HG02588 (cell line): Measurements from ENCODE around the gene STRIP1.
"Not testable (repeated sequence)": the region's sequence is repeated elsewhere in the genome, so short reads cannot be mapped to it uniquely, and the experiment has no call there.

Source experiments
- ATAC-seq: cut with Tn5 transposase; IDR thresholded peaks from one replicate; pipeline ENCODE4 v1.9.1; 2021; ENCODE audit warnings: mild to moderate bottlenecking, moderate library complexity; ENCODE audit not compliant: unreplicated experiment

STRIP1 gene

DNA sequence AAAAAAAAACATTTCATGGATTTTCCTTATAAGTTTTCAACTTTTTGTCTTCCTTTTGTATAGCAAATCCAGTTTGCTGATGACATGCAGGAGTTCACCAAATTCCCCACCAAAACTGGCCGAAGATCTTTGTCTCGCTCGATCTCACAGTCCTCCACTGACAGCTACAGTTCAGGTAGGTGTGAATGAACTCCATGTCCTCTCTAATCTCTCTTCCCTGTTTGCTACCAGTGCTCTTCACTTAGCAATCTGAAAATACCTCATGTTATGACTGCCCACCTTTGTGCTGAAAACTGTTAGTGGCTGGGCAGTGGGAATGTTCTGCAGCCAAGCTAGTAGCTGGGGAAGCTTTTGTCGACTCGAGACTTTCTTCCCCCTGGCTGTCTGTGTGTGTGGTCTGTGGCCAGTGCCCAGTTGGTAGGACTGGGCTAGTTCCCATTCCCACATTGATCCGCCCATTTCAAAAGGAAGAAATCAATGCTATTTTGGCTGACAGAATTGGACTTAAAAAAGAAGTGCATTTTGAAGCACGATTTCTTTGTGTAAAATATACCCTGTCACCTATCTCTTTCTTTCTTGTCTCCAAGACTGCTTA lies 25.4 kb upstream of the STRIP1 start:
- no peak for ATAC-seq

DNA sequence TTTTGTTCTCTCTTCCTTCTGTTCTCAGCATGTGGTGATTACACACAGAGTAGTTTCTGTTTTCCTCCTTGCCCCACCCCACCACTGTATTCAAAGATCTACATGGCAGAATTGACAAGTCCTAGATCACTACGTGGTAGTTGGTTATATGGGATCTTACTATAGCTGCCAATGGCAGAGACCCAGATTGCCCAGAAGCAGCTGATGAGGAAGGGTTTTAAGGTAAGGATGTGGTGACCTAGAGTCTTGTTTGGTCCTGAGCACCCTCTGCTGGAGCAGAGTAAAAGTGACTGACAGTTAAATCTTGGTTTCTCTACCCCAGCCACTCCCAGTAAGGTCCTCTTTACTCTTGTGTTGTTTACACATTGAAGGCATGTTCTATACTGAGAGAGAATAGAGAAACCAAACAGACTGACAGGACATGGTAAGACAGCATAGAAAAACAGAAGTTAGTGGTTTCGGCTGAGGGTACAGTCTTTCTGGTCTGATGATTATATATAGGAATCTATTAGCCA lies 22.8 kb upstream of the STRIP1 start:
- peak; percentile 97 for ATAC-seq

DNA sequence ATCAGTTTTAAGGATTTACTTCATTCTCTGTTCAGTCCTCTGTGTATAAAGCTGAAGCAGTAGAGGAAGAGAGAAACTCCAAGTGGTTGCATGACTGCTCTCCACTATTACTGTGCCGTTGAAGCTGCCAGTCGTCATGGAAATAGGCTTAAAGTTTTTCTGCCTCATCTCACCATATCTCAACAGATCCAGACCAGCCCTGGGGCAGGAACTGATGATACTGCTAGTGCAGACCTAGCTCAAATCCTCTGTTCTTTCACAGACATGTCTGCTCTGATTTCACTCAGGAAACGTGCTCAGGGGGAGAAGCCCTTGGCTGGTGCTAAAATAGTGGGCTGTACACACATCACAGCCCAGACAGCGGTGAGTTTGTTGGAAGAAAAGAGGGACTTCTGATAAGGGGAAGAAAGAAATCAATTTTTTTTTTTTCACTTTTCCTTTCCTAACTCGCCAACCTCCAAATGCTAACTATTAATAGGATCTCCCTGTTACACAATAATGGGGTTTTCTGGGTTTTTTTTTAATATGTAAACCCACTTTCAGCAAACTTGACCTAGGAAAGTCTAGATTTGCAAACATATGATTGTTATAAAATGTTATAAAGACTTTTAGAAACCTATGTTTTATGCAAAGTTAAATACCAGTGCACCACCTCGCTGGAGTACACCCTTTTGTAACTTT lies 22.2 kb upstream of the STRIP1 start:
- ATAC-seq, result peak; percentile 49

DNA sequence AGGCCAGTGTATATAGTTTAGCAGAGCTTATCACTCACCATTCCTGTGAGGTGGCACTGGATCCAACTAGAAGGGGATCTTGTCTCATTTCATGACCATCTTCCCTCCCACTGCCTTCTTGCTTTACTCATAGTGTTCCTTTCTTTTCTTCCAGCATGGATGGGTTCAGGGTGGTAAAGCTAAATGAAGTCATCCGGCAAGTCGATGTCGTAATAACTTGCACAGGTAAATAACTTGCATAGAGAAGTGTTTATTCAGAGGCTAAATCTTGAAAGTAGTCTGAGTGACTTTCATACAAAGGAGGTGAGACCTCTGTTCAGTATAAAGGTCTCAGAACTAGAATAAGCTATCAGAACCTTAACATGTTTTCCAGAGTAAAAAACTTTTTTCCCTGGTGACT lies 16.6 kb upstream of the STRIP1 start:
- ATAC-seq, result no peak

DNA sequence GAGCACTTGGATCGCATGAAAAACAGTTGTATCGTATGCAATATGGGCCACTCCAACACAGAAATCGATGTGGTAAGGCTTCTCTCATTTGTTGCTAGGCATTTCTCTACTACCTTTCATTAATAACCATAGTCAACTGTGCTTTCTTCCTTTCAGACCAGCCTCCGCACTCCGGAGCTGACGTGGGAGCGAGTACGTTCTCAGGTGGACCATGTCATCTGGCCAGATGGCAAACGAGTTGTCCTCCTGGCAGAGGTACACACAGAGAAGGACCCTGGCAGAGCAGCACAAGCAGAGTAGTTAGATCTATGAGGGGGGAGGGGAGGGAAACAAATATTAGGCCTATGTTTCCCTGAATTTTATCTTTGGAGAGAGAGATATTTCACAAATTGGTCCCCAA lies 16.0 kb upstream of the STRIP1 start:
- ATAC-seq, result no peak

DNA sequence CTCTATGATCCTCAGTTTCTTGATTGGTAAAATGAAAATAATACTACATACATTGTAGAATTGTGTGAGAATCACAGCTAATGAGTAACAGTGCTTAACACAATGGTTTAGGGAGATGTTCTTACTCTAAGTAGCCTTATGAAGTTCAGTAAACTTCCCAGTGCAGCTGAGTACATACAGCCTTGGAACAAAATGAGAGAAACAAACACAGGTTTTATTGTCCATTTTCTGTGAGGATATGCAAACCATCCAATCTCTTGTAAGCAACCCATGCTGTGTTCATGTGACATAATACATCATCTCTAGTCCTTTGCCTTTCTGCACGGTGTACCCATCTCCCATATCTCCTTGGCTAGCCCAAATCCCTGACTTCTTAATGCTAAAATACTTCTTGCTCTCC lies 14.7 kb upstream of the STRIP1 start:
- no peak for ATAC-seq

DNA sequence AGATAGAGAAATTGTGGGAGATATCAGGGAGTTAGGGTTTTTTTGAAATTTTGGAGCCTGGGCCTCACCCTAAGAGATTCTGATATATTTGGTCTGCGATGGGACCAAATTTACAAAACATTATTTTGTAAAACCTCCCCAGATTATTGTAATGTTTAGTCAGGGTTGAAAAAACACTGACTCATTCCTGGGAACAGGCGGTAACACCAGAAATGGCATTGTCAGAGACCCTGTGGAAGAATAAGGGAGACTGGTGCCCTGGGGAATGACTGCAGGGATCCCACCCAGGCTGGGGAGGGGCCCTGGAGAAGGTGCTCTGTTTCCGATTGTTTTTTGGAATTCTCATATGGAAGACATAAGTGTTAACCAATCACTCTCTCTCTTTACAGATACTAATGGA lies 13.1 kb upstream of the STRIP1 start:
- ATAC-seq, result no peak

DNA sequence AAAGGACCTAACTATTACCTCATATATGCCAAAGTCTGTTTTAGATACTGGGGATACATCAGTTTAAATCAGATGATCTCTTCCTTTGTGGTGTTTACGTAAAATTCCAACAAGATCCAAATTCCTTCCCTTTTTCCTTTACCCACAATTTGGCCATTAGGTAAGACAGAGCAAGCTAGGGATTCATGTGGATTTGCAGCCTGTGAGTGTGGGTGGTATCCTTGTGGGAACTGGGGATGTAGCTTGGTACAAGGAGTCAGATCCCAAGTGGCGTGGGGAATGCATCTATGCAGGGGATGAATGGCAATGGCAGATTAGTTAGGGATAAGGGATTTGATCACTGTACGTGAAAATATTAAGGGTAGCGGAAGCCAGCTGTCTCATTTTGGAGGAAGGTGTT lies 9.8 kb upstream of the STRIP1 start:
- no peak for ATAC-seq

DNA sequence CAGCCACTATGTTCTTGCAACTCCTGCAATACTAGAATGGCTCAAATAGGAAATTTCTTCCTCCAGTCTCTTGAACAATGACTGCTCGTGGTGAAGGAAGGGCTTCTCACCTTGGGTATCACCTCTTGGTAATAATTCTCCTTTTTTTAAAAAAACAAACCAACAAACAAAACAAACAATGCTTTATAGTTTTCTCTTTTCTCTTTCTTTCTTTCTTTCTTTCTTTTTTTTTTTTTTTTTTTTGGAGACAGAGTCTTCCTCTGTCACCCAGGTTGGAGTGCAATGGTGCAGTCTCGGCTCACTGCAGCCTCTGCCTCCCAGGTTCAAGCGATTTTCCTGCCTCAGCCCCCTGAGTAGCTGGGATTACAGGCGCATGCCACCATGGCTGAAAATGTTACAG lies 3.7 kb upstream of the STRIP1 start:
- ATAC-seq, result not testable (repeated sequence)

DNA sequence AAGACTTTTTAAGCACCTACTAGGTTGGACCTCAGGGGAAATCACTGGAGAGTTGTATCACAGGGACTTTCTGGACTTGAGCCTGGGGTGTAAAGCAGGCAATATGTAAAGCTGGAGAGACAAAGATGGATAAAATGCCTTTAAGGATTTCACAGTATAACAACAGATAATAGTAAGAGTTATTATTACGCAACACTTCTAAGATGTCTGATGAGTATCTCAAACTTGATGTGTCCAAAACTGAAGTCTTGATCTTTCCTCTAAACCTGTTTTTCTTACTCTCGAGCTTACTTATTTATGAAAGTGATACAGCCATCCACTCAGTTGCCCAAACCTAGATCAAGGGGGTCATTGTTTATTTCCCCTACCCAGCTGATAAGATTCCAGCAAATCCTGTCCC lies 2.1 kb upstream of the STRIP1 start:
- no peak for ATAC-seq

DNA sequence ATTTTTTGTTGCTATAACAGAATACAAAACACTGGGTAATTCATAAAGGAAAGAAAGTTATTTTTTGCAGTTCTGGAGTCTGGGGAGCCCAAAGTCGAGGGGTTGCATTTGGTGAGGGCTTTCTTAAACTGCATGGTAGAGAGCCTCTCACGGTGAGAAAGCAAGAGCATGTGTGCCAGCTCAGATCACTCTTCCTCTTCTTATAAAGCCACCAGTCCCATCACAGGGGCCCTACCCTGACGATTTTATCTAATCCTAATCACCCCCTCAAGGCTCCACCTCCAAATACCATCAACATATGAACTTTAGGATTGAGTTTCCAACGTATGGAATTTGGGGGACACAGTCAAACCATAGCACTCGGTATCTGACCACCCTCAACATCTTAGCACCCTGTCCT lies 1.0 kb upstream of the STRIP1 start:
- no peak for ATAC-seq

DNA sequence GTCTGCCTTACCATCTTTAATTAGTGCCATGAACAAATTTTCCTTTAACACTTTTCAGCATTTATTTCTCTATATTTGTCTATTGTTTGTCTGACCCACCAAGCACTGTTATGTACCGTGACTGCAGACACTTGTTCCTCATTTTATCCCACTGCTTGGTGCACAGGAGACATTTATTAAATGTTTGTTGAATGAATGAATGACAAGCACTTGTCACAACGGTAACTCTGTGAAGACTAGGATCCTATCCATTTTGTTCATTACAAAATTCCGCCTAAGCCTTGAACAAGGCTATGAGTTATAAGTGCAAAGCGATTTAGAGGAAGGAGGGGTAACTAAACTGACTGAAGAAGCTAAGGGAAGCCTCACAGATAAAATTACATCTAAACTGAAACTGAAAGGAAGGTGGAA lies 379 bp upstream of the STRIP1 start:
- no peak for ATAC-seq

DNA sequence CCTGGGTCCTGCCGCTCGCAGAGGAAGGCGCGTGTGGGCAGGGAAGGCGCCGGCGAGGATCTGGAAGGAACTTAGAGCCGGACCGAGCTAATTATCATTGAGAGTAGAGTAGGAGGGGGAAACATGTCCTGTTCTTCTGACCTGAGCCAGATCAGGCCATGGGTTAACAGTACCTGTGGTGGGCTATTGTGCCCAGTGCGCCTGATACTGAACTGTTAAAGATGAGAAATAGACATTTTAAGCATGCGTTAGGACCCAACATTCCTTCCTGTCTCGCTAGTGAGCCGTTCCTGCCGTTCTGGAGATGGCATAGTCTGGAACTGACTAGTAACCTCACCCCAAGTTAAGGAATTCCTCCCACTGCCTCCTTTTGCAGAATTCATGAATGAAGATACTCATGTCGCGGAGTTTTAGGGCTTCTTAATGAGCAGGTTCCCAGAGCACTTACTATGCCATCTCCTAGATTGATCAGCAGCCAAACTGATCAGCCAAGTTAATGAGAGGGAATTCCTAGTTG lies 870 bp downstream of the STRIP1 start:
- ATAC-seq, result no peak

DNA sequence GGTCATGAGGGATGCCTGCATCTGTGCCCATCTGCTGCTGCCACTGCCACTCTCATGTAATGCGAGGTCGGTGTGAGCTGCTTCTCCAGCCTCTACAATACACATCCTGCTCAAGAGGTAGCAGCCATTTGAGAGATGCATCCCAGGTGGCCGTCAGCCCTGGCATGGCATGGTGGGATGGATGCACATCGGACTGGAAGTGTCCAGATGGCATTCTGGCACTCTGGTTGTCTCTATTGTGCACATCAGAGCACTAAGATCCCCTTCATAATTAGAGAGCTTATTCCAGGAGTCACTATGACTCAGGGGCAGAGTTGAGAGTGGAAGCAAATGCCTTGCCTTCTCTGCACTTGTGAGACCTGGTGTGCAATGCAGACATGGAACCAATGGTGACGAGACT lies 3.8 kb downstream of the STRIP1 start:
- no peak for ATAC-seq

DNA sequence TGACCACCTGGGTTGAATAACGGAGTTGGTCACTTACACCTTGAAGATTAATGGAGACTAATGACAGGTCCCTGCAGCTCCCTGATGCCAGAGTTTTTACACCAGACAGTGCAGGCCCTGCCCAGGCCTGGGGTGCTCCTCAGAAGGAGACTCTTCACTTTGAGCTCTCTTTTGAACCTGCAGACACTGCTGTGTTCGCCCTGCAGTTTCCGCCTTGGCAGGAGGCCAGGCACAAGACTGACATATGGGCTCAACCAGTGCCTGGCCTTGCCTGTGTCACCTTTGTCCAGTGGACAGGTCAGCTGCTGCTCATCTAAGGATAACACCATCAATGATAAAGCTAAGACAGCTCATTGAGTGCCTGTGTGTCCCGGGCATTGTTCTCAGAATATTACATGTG lies 5.2 kb downstream of the STRIP1 start:
- ATAC-seq, result no peak

DNA sequence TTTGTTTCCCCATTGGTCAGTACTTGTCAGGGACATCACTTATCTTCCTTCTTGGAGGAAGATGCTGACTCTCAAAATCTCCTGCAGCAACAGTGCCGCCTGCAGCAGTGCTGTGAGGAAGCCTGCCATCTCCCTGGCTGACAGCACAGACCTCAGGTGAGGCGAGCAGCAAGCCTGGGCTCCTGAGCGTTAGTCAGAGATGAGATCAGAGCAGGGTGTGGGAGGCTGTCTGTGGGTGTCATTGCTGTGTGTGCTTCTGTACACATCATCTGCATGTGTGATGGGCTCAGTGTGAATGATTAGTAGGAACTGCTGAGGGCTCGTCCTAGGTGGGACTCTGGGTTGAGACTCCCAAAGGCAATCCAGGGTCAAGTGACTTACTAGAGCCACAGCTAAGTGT lies 6.1 kb downstream of the STRIP1 start:
- no peak for ATAC-seq

DNA sequence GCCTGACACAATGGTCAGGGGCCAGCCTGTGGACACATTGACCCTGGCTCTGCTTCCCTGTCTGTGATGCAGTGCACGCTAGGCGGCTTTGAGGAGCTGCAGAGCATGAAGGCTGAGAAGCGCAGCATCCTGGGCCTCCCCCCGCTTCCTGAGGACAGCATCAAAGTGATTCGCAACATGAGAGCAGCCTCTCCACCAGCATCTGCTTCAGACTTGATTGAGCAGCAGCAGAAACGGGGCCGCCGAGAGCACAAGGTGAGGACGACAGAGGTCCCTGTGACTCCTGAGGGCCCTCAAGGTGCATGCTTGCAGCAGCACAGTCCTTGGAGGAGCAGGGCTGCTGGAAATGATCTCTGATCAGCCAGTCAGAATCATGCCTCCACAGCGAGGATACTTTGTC lies 8.6 kb downstream of the STRIP1 start:
- no peak for ATAC-seq

DNA sequence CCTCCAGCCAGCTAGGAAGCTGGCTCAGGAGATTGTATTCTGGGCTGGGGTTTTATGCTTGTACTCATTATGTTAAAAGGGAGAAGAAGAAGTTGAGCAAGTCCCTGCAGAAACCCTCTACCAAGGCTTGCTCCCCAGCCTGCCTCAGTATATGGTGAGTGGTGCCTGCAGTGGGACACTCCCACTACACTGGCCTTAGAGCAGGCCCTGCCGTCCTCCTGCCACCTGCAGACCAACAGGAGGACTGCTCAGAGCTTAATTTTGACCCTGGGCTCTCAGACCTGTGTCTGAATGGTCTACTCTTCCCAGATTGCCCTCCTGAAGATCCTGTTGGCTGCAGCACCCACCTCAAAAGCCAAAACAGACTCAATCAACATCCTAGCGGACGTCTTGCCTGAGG lies 13.0 kb downstream of the STRIP1 start:
- no peak for ATAC-seq

DNA sequence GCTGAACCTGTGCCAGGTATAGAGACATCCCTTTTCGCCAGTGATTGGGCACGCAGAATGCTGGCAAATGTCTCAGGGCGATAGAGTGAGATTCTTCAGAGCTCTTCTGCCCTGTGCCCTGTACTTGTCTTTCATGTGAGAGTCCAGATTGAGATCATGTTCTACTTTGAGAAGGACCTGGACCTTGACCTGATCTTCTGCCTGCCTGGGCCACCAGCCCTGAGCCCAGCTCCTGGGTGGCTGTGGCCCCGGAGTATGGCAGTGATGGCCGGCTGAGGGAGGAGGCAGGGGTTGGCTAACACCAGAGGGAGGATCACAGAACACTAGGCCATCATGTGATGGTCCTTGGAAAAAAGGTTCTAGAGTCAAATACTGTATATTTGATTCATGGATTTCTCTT lies 13.8 kb downstream of the STRIP1 start:
- ATAC-seq, result no peak

DNA sequence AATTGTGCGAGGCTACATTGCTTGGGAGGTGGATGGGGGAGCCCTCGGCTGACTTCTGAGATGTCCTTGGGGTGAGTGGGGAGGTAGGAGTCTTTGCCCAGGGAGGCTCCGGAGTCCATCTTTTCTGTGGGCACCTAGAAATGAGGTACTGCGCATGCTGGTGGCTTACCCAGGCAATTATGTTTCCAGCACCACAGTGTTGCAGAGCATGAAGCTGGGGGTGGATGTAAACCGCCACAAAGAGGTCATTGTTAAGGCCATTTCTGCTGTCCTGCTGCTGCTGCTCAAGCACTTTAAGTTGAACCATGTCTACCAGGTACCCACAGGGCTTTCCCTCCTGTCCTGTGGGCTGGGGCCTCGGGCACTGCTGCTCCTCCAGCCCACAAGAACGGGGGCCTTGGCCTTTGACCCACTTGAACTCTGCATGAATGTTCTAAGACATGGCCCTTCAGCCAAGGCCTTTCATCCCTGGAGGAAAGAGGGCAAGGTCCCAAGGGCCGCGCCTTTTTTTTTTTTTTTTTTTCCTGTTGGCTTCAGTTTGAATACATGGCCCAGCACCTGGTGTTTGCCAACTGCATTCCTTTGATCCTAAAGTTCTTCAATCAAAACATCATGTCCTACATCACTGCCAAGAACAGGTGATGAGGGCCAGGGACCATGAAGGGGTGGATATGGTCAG lies 14.6 kb downstream of the STRIP1 start:
- ATAC-seq, result no peak

DNA sequence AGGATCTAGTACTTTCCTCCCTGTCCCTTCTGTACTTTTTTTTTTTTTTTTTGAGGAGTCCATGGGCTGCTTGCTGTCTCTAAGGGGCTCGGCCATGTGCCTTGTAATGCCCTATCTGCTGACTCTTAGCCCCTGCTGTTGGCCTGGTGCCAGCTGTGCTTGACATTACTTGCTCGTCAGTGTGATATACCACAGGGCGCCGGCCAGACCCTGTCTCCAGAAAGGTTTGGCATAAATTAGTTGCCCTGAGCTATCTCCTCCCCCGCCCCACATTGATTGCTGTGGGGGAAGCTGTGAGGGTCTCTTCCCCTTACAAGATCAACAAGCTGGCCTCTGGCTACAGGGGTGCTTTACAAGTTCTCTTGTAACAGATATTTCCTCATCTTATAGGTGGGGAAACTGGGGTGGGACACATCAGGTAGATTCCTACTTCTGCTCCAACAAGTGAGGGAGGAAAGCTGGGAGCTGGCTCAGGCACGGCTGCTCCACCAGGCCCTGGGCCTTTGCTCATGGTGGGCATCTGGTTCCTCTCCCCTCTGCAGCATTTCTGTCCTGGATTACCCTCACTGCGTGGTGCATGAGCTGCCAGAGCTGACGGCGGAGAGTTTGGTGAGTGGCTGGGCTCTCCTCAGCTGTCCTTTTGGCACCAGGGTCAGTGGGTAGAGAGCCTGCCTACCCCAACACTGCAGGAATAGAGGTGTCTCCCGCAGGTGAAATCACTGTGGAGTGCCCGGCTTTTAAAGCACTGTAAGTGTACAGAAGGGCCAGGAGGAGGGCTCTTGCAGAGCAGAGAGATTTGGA lies 15.6 kb downstream of the STRIP1 start:
- no peak for ATAC-seq
